H1 (cell line): Measurements from ENCODE around the gene MINDY1. TPM values are rescaled to one million over a fixed set of nuclear protein-coding genes. Genes with fewer than 3 reads are reported as not detected.
A peak's percentile ranks its signal among the peaks of the same experiment; 100 is the strongest.

Source experiments
- HDAC2 ChIP-seq, 2 experiments: fragments of 300-600 bp in 1 of 2; sonication (generic) in 1 of 2; IDR thresholded peaks; 2 replicates each; pipeline ENCODE4 v1.6.1; 2011 to 2012; ENCODE audit warnings: low read depth in 2 of 2, low read length in 2 of 2, mild to moderate bottlenecking in 2 of 2, moderate library complexity in 2 of 2, borderline replicate concordance in 1 of 2, inconsistent platforms in 1 of 2
- HDAC6 ChIP-seq: IDR thresholded peaks from one replicate; pipeline ENCODE4 v1.7.1; 2012; ENCODE audit warnings: low read depth, mild to moderate bottlenecking, inconsistent platforms, low read length, moderate library complexity
- TBP ChIP-seq: IDR thresholded peaks from 2 replicates; pipeline ENCODE4 v1.6.1; 2011; ENCODE audit warnings: low read depth, low read length, improper control_type of control experiment
- polyA plus RNA-seq, 7 experiments: library from polyadenylated mRNA; depleted of rRNA in 3 of 7; stranded (reverse) in 5 of 7; unstranded in 2 of 7; fragments of >200 nt in 5 of 7; fragments of 200-250 nt in 2 of 7; gene quantifications; 1 replicate in 5 of 7; 2 replicates in 1 of 7; 4 replicates in 1 of 7; pipeline versions ENCODE4 v1.2.1 to v1.2.3, GENCODE V29; 2011 to 2013; ENCODE audit warnings: missing spikeins in 2 of 7, mixed read lengths in 2 of 7
- total RNA-seq: library from RNA; stranded (reverse); fragmentation: NEBNext Ultra II Directional; extraction: Animal tissue kit (Norgen Biotek cat#: 25700); gene quantifications from 2 replicates; pipeline ENCODE4 v1.2.1, GENCODE V29; 2021

The MINDY1 gene
- total and polyA plus RNA-seq, 2 of the 8 experiments (the other 6 are each of a cell fraction or from before 2014, with no cell fraction given), result 10.3 to 11.4 TPM

DNA sequence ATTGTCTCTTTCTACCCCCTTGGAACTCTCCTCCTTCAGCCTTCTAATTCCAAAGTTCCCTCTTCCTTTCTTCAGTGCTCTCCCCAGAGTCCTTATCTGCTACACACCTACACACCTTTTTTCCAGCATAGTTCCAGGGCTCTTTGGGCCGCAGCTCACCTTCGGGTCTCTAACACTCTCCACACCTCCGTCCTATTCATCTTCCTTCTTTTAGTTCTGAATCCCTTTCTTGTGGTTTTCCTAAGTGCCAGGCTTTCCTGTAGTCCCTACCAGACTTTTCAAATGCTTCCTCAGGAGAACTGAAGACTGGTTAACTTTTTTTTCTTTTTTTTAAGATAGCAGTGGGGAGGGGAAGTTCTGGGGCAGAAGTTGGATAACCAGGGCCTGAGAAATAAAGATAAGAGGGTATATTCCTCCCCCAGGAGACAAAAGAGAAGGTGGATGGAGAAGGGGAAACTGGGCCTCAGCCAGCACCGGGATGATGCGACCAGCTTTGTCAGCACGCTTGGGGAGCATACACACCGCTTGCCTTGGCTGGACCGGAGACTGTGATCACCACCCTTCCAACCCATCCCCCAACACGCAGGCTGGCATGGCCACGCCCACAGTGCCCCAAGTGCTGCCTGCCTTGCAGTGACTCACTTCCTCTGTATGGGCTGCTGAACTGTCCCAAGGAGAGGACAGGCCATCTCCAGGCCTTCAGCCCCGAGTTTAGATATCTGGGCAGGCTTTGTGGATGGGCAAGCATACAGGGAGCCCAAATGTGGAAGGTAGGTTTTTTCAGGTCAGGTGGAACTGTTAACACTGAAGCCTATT, 29.6 kb downstream of the MINDY1 start (continued):
- no peak for TF ChIP-seq HDAC6
- 0 out of 4 replicates have a peak, but pooled peaks of 1 of the 2 experiments have one; percentile 43 for TF ChIP-seq HDAC2 (IDR thresholded peaks at IDR 0.05; ENCODE audit: borderline replicate concordance in 1 of 2, low read depth in 2 of 2, low read length in 2 of 2)
- no peak for TF ChIP-seq TBP
